H1 (cell line): Measurements from ENCODE around the gene ZNF385D. TPM values are rescaled to one million over a fixed set of nuclear protein-coding genes. Genes with fewer than 3 reads are reported as not detected.

Experiments
- CTCF ChIA-PET: fragments of 300-600 bp; sonication (Branson Sonifier 250); formaldehyde crosslinking; loops from one replicate; lab custom pipeline; 2021; ENCODE audit not compliant: partially characterized antibody; lab: Charles Lee
- POLR2A ChIA-PET: fragments of 300-600 bp; sonication (Branson Sonifier 250); formaldehyde crosslinking; loops from one replicate; lab custom pipeline; 2021; ENCODE audit warnings: inconsistent platforms; ENCODE audit not compliant: partially characterized antibody; lab: Charles Lee
- DNase-seq, 2 experiments: peaks; one replicate each; pipeline versions ENCODE4 v3.0.0 to v3.0.0-alpha.2; 2010 to 2022; ENCODE audit warnings: low spot score in 2 of 2, low read depth in 1 of 2, mixed read lengths in 1 of 2
- FAIRE-seq: peaks from 2 replicates; lab custom pipeline; 2011; peaks lifted over from hg19 to GRCh38; lab: Jason Lieb, UNC
- H2AFZ ChIP-seq: 2 replicates; pipeline ENCODE4 v1.8.1; 2012; ENCODE audit warnings: low read length, inconsistent platforms
- H2AK5ac ChIP-seq: 2 replicates; pipeline ENCODE4 v1.6.1; 2013; ENCODE audit warnings: low read depth, low read length
- H2BK120ac ChIP-seq: replicated peaks from 2 replicates; pipeline ENCODE3; 2013; ENCODE audit warnings: low read depth, low read length, inconsistent platforms
- H2BK12ac ChIP-seq: 2 replicates; pipeline ENCODE4 v1.6.1; 2013; ENCODE audit warnings: low read depth, low read length
- H2BK15ac ChIP-seq: 2 replicates; pipeline ENCODE4 v1.6.1; 2013; ENCODE audit warnings: low read length
- H2BK20ac ChIP-seq: 2 replicates; pipeline ENCODE4 v1.6.1; 2013; ENCODE audit warnings: low read length
- H2BK5ac ChIP-seq: 2 replicates; pipeline ENCODE4 v1.6.1; 2013; ENCODE audit warnings: low read depth, low read length
- H3K14ac ChIP-seq: 2 replicates; pipeline ENCODE4 v1.6.1; 2013; ENCODE audit warnings: inconsistent platforms; ENCODE audit not compliant: insufficient read length
- H3K18ac ChIP-seq: 2 replicates; pipeline ENCODE4 v1.6.1; 2013; ENCODE audit warnings: low read length; ENCODE audit errors: extremely low read depth
- H3K23ac ChIP-seq: 2 replicates; pipeline ENCODE4 v1.6.1; 2013; ENCODE audit warnings: inconsistent platforms; ENCODE audit not compliant: insufficient read length
- H3K23me2 ChIP-seq: 2 replicates; pipeline ENCODE4 v1.6.1; 2013; ENCODE audit warnings: low read depth, low read length
- H3K27ac ChIP-seq: 2 replicates; pipeline ENCODE4 v1.6.1; 2011; ENCODE audit warnings: low read depth, low read length, inconsistent platforms
- H3K27me3 ChIP-seq, 4 experiments: replicated peaks in 1 of 4; 1 replicate in 1 of 4; 2 replicates in 3 of 4; pipeline versions ENCODE4 v1.6.1 to v1.8.1; 2011 to 2013; ENCODE audit warnings: low read length in 3 of 4, mild to moderate bottlenecking in 3 of 4, inconsistent platforms in 2 of 4, mixed read lengths in 2 of 4, moderate library complexity in 1 of 4; ENCODE audit not compliant: control insufficient read depth in 3 of 4, insufficient read depth in 3 of 4; ENCODE audit errors: extremely low read depth in 1 of 4
- H3K36me3 ChIP-seq, 4 experiments: 2 replicates each; pipeline versions ENCODE4 v1.6.1 to v1.8.1; 2011 to 2013; ENCODE audit warnings: mild to moderate bottlenecking in 4 of 4, low read length in 3 of 4, moderate library complexity in 2 of 4, control low read depth in 1 of 4, inconsistent platforms in 1 of 4; ENCODE audit not compliant: insufficient read depth in 4 of 4, control insufficient read depth in 2 of 4
- H3K4ac ChIP-seq: replicated peaks from 2 replicates; pipeline ENCODE3; 2013; ENCODE audit warnings: low read length, low read depth, mixed read lengths, inconsistent platforms; ENCODE audit not compliant: insufficient read length
- H3K4me1 ChIP-seq, 4 experiments: replicated peaks in 1 of 4; 1 replicate in 1 of 4; 2 replicates in 3 of 4; pipeline versions ENCODE4 v1.6.1 to v1.8.1; 2011 to 2013; ENCODE audit warnings: low read length in 3 of 4, inconsistent platforms in 2 of 4, mixed read lengths in 1 of 4; ENCODE audit not compliant: insufficient read depth in 4 of 4, control insufficient read depth in 3 of 4
- H3K4me2 ChIP-seq, 2 experiments: 2 replicates each; pipeline versions ENCODE4 v1.6.1 to v1.8.1; 2011 to 2013; ENCODE audit warnings: low read depth in 2 of 2, low read length in 2 of 2, control low read depth in 1 of 2, inconsistent platforms in 1 of 2, mild to moderate bottlenecking in 1 of 2; ENCODE audit not compliant: insufficient read depth in 1 of 2
- H3K4me3 ChIP-seq, 4 experiments: fragments of 200-600, 300-600 bp in 1 of 4; sonication (generic), shearing (Covaris generic), sonication (Bioruptor Twin) in 1 of 4; 2 replicates each; pipeline versions ENCODE4 v1.5.1 to v1.8.1; 2011 to 2016; ENCODE audit warnings: low read length in 4 of 4, low read depth in 3 of 4, control low read depth in 2 of 4, inconsistent platforms in 2 of 4, mild to moderate bottlenecking in 2 of 4, mixed read lengths in 1 of 4, moderate library complexity in 1 of 4; ENCODE audit not compliant: insufficient read depth in 2 of 4; ENCODE audit errors: extremely low read depth in 1 of 4
- H3K56ac ChIP-seq: replicated peaks from 2 replicates; pipeline ENCODE3; 2013; ENCODE audit warnings: low read depth, mild to moderate bottlenecking, mixed read lengths, low read length, inconsistent platforms; ENCODE audit not compliant: insufficient read length
- H3K79me1 ChIP-seq: 2 replicates; pipeline ENCODE4 v1.6.1; 2013; ENCODE audit warnings: low read depth, low read length, control low read depth
- H3K79me2 ChIP-seq, 2 experiments: 2 replicates each; pipeline versions ENCODE4 v1.6.1 to v1.8.1; 2012 to 2013; ENCODE audit warnings: low read length in 2 of 2, mild to moderate bottlenecking in 2 of 2, inconsistent platforms in 1 of 2; ENCODE audit not compliant: insufficient read depth in 2 of 2, control insufficient read depth in 1 of 2
- H3K9ac ChIP-seq, 4 experiments: replicated peaks in 1 of 4; 1 replicate in 1 of 4; 2 replicates in 3 of 4; pipeline versions ENCODE4 v1.6.1 to v1.8.1; 2011 to 2013; ENCODE audit warnings: low read depth in 3 of 4, low read length in 3 of 4, control low read depth in 2 of 4, mild to moderate bottlenecking in 2 of 4, moderate library complexity in 2 of 4, inconsistent platforms in 1 of 4; ENCODE audit errors: extremely low read depth in 1 of 4
- H3K9me3 ChIP-seq, 2 experiments: 2 replicates each; pipeline versions ENCODE4 v1.6.1 to v1.8.1; 2012 to 2013; ENCODE audit warnings: mild to moderate bottlenecking in 2 of 2, moderate library complexity in 2 of 2, control low read depth in 1 of 2, inconsistent platforms in 1 of 2, low read depth in 1 of 2, low read length in 1 of 2, mixed read lengths in 1 of 2; ENCODE audit not compliant: insufficient read depth in 2 of 2
- H4K20me1 ChIP-seq, 2 experiments: replicated peaks in 1 of 2; 2 replicates each; pipeline versions ENCODE3 to v1.8.1; 2011 to 2013; ENCODE audit warnings: inconsistent platforms in 2 of 2, low read length in 2 of 2, mild to moderate bottlenecking in 1 of 2; ENCODE audit not compliant: insufficient read depth in 2 of 2, control insufficient read depth in 1 of 2
- H4K5ac ChIP-seq: 2 replicates; pipeline ENCODE4 v1.6.1; 2013; ENCODE audit warnings: low read length, low read depth, mixed read lengths, inconsistent platforms; ENCODE audit not compliant: insufficient read length
- H4K8ac ChIP-seq: 2 replicates; pipeline ENCODE4 v1.8.0; 2013; ENCODE audit warnings: mild to moderate bottlenecking, moderate library complexity, low read length, inconsistent platforms; ENCODE audit not compliant: insufficient read depth; ENCODE audit errors: extremely low read depth
- H4K91ac ChIP-seq: replicated peaks from 2 replicates; pipeline ENCODE3; 2013; ENCODE audit warnings: low read length, mixed read lengths, inconsistent platforms; ENCODE audit not compliant: insufficient read length
- CTBP2 ChIP-seq: IDR thresholded peaks from 2 replicates; pipeline ENCODE4 v1.7.0; 2011; ENCODE audit warnings: borderline replicate concordance, mild to moderate bottlenecking, moderate library complexity, mixed read lengths, low read length; ENCODE audit not compliant: insufficient read depth, insufficient read length
- GTF2F1 ChIP-seq: IDR thresholded peaks from 2 replicates; pipeline ENCODE4 v1.6.1; 2012; ENCODE audit warnings: low read depth, low read length, improper control_type of control experiment, borderline replicate concordance
- JUND ChIP-seq: IDR thresholded peaks from 2 replicates; pipeline ENCODE4 v1.6.1; 2011; ENCODE audit warnings: mild to moderate bottlenecking, improper control_type of control experiment, low read length
- TCF12 ChIP-seq: IDR thresholded peaks from 2 replicates; pipeline ENCODE4 v1.6.1; 2011; ENCODE audit warnings: low read depth, mild to moderate bottlenecking, low read length
- TEAD4 ChIP-seq: IDR thresholded peaks from 2 replicates; pipeline ENCODE4 v1.6.1; 2012; ENCODE audit warnings: low read depth, low read length, inconsistent platforms, mixed read lengths
- WGBS, 2 experiments: shearing (Covaris generic) in 1 of 2; methylation state at CpG; one replicate each; pipeline versions ENCODE4 v1.1.6 to v1.1.7; 2013 to 2015; ENCODE audit warnings: low lambda C conversion rate in 2 of 2, mixed read lengths in 2 of 2, inconsistent platforms in 1 of 2, low coverage in 1 of 2, missing lambda C conversion rate in 1 of 2; ENCODE audit not compliant: insufficient replicate concordance in 2 of 2, insufficient coverage in 1 of 2, insufficient read length in 1 of 2; ENCODE audit errors: extremely low coverage in 1 of 2, missing lambda C conversion rate in 1 of 2; 5-methylcytosine and 5-hydroxymethylcytosine counted together
- polyA plus RNA-seq, 7 experiments: library from polyadenylated mRNA; depleted of rRNA in 3 of 7; stranded (reverse) in 5 of 7; unstranded in 2 of 7; fragments of >200 nt in 5 of 7; fragments of 200-250 nt in 2 of 7; gene quantifications; 1 replicate in 5 of 7; 2 replicates in 1 of 7; 4 replicates in 1 of 7; pipeline versions ENCODE4 v1.2.1 to v1.2.3, GENCODE V29; 2011 to 2013; ENCODE audit warnings: missing spikeins in 2 of 7, mixed read lengths in 2 of 7
- total RNA-seq: library from RNA; stranded (reverse); fragmentation: NEBNext Ultra II Directional; extraction: Animal tissue kit (Norgen Biotek cat#: 25700); gene quantifications from 2 replicates; pipeline ENCODE4 v1.2.1, GENCODE V29; 2021
- TF ChIP-seq, protein P1 (sequence below): IDR thresholded peaks from 2 replicates; pipeline ENCODE4 v1.6.1; 2012; ENCODE audit warnings: inconsistent platforms

Gene ZNF385D
- total and polyA plus RNA-seq, 2 of the 8 experiments (the other 6 are each of a cell fraction or from before 2014, with no cell fraction given) = 5.9 to 10.8 TPM

DNA sequence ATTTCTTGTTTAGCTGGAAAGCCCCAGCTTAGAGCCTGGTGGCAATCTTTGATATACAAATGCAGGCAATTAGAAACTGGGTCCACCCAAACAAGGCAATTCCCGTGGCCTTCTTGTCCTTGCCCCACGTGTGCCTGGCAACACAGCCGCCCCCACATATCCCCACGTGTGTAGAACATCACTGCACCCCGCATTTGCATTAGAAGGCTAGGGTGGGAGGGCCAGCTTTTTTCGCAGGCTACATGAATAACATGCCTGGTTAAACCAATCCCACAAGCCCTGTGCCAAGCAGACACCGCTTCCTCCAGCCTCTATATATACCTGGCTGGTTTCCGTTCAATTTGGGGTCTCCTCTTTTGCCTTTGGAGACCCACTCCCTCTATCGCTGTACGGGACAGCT is 250.2 kb downstream of the ZNF385D start:
- H3K36me3 ChIP-seq = no peaks in the 10 kb centered on the region
- peaks cover 0 to 7% (median 2%) of the 10 kb centered on the region in 4 experiments; a peak in 3 of 7 replicates for H3K4me1 ChIP-seq
- no peak for DNase-seq
- no peak overlapping the region for H3K14ac ChIP-seq
- H3K9ac ChIP-seq = no peak overlapping the region
- no peak overlapping the region for H2BK20ac ChIP-seq
- no peak overlapping the region for H3K23ac ChIP-seq
- H3K27ac ChIP-seq = no peak overlapping the region
- H2BK5ac ChIP-seq = no peak overlapping the region
- no peak overlapping the region for H3K4ac ChIP-seq
- no peaks in the 10 kb centered on the region for H3K27me3 ChIP-seq
- POLR2A ChIA-PET = no interaction called here
- H3K23me2 ChIP-seq = no peaks in the 10 kb centered on the region
- no peak overlapping the region for H2BK120ac ChIP-seq
- no peak overlapping the region for H3K4me2 ChIP-seq
- H4K5ac ChIP-seq = no peak overlapping the region
- TF ChIP-seq TEAD4 (no peak), CTBP2 (no peak), GTF2F1 (no peak), JUND (no peak), TCF12 (no peak)
- TF ChIP-seq, protein P1, sequence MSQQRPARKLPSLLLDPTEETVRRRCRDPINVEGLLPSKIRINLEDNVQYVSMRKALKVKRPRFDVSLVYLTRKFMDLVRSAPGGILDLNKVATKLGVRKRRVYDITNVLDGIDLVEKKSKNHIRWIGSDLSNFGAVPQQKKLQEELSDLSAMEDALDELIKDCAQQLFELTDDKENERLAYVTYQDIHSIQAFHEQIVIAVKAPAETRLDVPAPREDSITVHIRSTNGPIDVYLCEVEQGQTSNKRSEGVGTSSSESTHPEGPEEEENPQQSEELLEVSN = no peak
- CTCF ChIA-PET = interaction anchor here (1.3 kb wide), 1 partner anchor 16 kb away, joined by 3 read pairs; no protein-coding TSS in a partner anchor
- no peak overlapping the region for H4K8ac ChIP-seq
- no peak overlapping the region for H2AFZ ChIP-seq
- H2AK5ac ChIP-seq = no peak overlapping the region
- H3K56ac ChIP-seq = no peak overlapping the region
- H3K79me2 ChIP-seq = no peaks in the 10 kb centered on the region
- no peaks in the 10 kb centered on the region for H4K20me1 ChIP-seq
- no peak overlapping the region for H4K91ac ChIP-seq
- no peak overlapping the region for H3K18ac ChIP-seq
- no peak for FAIRE-seq
- H2BK12ac ChIP-seq = no peak overlapping the region
- WGBS, 2 experiments = 75% methylated on average over 10 of the region's 10 CpGs; no CpG with 5 or more reads in 1 of the 2 experiments
- H3K4me3 ChIP-seq = no peak overlapping the region
- no peaks in the 10 kb centered on the region for H3K9me3 ChIP-seq
- H2BK15ac ChIP-seq = no peak overlapping the region
- H3K79me1 ChIP-seq = no peaks in the 10 kb centered on the region
